ENCODE data around the gene PSD2.

Gene PSD2

DNA sequence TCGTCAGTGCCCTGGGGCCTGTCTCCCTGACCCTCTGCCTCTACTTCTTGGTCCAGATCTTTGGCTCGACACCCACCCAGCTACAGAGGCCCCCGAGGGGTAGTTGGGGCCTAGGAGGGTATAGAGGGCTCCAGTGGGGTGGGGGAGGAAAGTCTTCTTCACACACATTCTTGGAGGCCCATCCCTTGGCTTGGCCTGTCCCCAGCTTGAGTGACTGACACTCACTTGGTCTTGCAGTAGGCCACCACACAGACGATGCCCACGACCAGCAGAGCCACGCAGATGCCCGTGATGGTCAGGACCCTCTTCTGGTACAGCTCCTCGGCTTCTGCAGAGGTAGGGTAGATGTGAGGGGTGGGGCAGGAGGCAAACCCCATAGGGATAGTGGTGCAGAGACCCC is 59.8 kb downstream of the PSD2 start:
- H3K36me3 ChIP-seq (ENCODE audit: insufficient read depth), result no peaks in the 10 kb centered on the region
- no peaks in the 10 kb centered on the region for H3K4me1 ChIP-seq (ENCODE audit: low read depth, poor library complexity, severe bottlenecking)
- TF ChIP-seq, protein P1, sequence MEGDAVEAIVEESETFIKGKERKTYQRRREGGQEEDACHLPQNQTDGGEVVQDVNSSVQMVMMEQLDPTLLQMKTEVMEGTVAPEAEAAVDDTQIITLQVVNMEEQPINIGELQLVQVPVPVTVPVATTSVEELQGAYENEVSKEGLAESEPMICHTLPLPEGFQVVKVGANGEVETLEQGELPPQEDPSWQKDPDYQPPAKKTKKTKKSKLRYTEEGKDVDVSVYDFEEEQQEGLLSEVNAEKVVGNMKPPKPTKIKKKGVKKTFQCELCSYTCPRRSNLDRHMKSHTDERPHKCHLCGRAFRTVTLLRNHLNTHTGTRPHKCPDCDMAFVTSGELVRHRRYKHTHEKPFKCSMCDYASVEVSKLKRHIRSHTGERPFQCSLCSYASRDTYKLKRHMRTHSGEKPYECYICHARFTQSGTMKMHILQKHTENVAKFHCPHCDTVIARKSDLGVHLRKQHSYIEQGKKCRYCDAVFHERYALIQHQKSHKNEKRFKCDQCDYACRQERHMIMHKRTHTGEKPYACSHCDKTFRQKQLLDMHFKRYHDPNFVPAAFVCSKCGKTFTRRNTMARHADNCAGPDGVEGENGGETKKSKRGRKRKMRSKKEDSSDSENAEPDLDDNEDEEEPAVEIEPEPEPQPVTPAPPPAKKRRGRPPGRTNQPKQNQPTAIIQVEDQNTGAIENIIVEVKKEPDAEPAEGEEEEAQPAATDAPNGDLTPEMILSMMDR (conservative IDR thresholded peaks at IDR 0.05; ENCODE audit: low read depth, low read length), result no peak

GRCh38 chr5:139855946-139856540 is 60.4 kb downstream of the PSD2 start:
- H3K9ac ChIP-seq, result no peak overlapping the region
- no peaks in the 10 kb centered on the region for H3K4me1 ChIP-seq (ENCODE audit: low read depth, poor library complexity, severe bottlenecking)
- H3K36me3 ChIP-seq (ENCODE audit: insufficient read depth), result no peaks in the 10 kb centered on the region
- H4K20me1 ChIP-seq (ENCODE audit: insufficient read depth), result no peaks in the 10 kb centered on the region
- H3K27ac ChIP-seq, result no peak overlapping the region
- H3K4me3 ChIP-seq (IDR thresholded peaks at IDR 0.05; ENCODE audit: insufficient read depth, low read depth, low read length), result no peak overlapping the region
- H3K4me2 ChIP-seq, result no peak overlapping the region
- TF ChIP-seq, protein P1 (conservative IDR thresholded peaks at IDR 0.05; ENCODE audit: low read depth, low read length), result no peak
- H3K79me2 ChIP-seq (ENCODE audit: insufficient read depth, low read depth), result no peaks in the 10 kb centered on the region
- H3K27me3 ChIP-seq (ENCODE audit: insufficient read depth, low read depth), result no peaks in the 10 kb centered on the region
- H2AFZ ChIP-seq (ENCODE audit: low read depth), result no peak overlapping the region

More for the DNA sequence above, 59.8 kb downstream of the PSD2 start:
- Histone ChIP-seq H3K79me2 (ENCODE audit: insufficient read depth, low read depth) (no peaks in the 10 kb centered on the region), H3K27me3 (ENCODE audit: insufficient read depth, low read depth) (no peaks in the 10 kb centered on the region), H3K9ac (no peak overlapping the region), H3K27ac (no peak overlapping the region), H4K20me1 (ENCODE audit: insufficient read depth) (no peaks in the 10 kb centered on the region), H3K4me3 (IDR thresholded peaks at IDR 0.05; ENCODE audit: insufficient read depth, low read depth, low read length) (no peak overlapping the region), H3K4me2 (no peak overlapping the region), H2AFZ (ENCODE audit: low read depth) (no peak overlapping the region)

GRCh38 chr5:139856714-139857113 is 61.1 kb downstream of the PSD2 start:
- Histone ChIP-seq H3K36me3 (ENCODE audit: insufficient read depth) (no peaks in the 10 kb centered on the region), H3K27me3 (ENCODE audit: insufficient read depth, low read depth) (no peaks in the 10 kb centered on the region), H4K20me1 (ENCODE audit: insufficient read depth) (no peaks in the 10 kb centered on the region), H3K4me3 (IDR thresholded peaks at IDR 0.05; ENCODE audit: insufficient read depth, low read depth, low read length) (no peak overlapping the region), H3K4me1 (ENCODE audit: low read depth, poor library complexity, severe bottlenecking) (no peaks in the 10 kb centered on the region), H3K9ac (no peak overlapping the region), H3K79me2 (ENCODE audit: insufficient read depth, low read depth) (no peaks in the 10 kb centered on the region), H2AFZ (ENCODE audit: low read depth) (no peak overlapping the region), H3K4me2 (no peak overlapping the region), H3K27ac (no peak overlapping the region)
- TF ChIP-seq, protein P1 (conservative IDR thresholded peaks at IDR 0.05; ENCODE audit: low read depth, low read length), result no peak

GRCh38 chr5:139859013-139859412 is 63.4 kb downstream of the PSD2 start:
- TF ChIP-seq, protein P1 (conservative IDR thresholded peaks at IDR 0.05; ENCODE audit: low read depth, low read length), result no peak
- Histone ChIP-seq H3K4me2 (no peak overlapping the region), H3K4me1 (ENCODE audit: low read depth, poor library complexity, severe bottlenecking) (no peaks in the 10 kb centered on the region), H3K79me2 (ENCODE audit: insufficient read depth, low read depth) (no peaks in the 10 kb centered on the region), H3K27me3 (ENCODE audit: insufficient read depth, low read depth) (no peaks in the 10 kb centered on the region), H3K36me3 (ENCODE audit: insufficient read depth) (no peaks in the 10 kb centered on the region), H3K4me3 (IDR thresholded peaks at IDR 0.05; ENCODE audit: insufficient read depth, low read depth, low read length) (no peak overlapping the region), H3K9ac (no peak overlapping the region), H4K20me1 (ENCODE audit: insufficient read depth) (no peaks in the 10 kb centered on the region), H3K27ac (no peak overlapping the region), H2AFZ (ENCODE audit: low read depth) (no peak overlapping the region)

All from KMS-11 (cell line).